HEK293 (cell line): Measurements from ENCODE around the gene NR3C2.

ENCODE experiments used
- CTCF ChIP-seq: fragments of 450-650 bp; formaldehyde crosslinking; IDR thresholded peaks from 2 replicates; pipeline ENCODE4 v1.5.1; 2016; ENCODE audit warnings: missing biosample characterization, missing genetic modification characterization
- KLF16 ChIP-seq: fragments of 450-650 bp; formaldehyde crosslinking; IDR thresholded peaks from 2 replicates; pipeline ENCODE4 v1.5.1; 2017; ENCODE audit warnings: missing biosample characterization, missing genetic modification characterization
- ZNF768 ChIP-seq: fragments of 450-650 bp; formaldehyde crosslinking; IDR thresholded peaks from 2 replicates; pipeline ENCODE4 v1.5.1; 2018; ENCODE audit warnings: missing biosample characterization, mild to moderate bottlenecking, missing genetic modification characterization
- TF ChIP-seq, protein P1 (sequence below): fragments of 450-650 bp; formaldehyde crosslinking; IDR thresholded peaks from 2 replicates; pipeline ENCODE4 v1.5.1; 2016; ENCODE audit warnings: missing biosample characterization, missing genetic modification characterization
- TF ChIP-seq, protein P2 (sequence below): fragments of 450-650 bp; formaldehyde crosslinking; IDR thresholded peaks from 2 replicates; pipeline ENCODE4 v1.5.1; 2016; ENCODE audit warnings: missing biosample characterization, missing genetic modification characterization

DNA sequence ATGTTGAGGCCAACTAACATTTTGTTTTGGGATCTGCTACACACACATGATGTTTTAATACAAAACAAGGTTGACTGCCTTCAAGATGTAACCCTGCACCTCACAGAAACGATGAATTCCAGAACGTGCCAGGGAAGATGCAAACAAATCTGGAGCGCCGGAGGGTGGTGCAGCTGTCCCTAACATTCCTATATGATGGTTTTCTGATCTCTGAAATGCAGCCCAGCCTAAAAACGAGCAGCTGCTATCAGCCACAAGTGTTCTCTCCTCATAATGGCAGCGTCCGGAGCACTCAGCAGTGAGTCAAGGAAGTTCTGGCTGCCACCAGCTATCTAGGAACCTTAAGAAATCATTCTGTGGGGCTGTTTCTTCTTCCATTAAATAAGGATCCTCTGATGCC lies 333.4 kb downstream of the NR3C2 start:
- TF ChIP-seq KLF16 (no peak), CTCF (no peak), ZNF768 (no peak)
- TF ChIP-seq, protein P1, sequence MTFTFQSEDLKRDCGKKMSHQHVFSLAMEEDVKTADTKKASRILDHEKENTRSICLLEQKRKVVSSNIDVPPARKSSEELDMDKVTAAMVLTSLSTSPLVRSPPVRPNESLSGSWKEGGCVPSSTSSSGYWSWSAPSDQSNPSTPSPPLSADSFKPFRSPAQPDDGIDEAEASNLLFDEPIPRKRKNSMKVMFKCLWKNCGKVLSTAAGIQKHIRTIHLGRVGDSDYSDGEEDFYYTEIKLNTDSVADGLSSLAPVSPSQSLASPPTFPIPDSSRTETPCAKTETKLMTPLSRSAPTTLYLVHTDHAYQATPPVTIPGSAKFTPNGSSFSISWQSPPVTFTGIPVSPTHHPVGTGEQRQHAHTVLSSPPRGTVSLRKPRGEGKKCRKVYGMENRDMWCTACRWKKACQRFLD = no peak
- TF ChIP-seq, protein P2, sequence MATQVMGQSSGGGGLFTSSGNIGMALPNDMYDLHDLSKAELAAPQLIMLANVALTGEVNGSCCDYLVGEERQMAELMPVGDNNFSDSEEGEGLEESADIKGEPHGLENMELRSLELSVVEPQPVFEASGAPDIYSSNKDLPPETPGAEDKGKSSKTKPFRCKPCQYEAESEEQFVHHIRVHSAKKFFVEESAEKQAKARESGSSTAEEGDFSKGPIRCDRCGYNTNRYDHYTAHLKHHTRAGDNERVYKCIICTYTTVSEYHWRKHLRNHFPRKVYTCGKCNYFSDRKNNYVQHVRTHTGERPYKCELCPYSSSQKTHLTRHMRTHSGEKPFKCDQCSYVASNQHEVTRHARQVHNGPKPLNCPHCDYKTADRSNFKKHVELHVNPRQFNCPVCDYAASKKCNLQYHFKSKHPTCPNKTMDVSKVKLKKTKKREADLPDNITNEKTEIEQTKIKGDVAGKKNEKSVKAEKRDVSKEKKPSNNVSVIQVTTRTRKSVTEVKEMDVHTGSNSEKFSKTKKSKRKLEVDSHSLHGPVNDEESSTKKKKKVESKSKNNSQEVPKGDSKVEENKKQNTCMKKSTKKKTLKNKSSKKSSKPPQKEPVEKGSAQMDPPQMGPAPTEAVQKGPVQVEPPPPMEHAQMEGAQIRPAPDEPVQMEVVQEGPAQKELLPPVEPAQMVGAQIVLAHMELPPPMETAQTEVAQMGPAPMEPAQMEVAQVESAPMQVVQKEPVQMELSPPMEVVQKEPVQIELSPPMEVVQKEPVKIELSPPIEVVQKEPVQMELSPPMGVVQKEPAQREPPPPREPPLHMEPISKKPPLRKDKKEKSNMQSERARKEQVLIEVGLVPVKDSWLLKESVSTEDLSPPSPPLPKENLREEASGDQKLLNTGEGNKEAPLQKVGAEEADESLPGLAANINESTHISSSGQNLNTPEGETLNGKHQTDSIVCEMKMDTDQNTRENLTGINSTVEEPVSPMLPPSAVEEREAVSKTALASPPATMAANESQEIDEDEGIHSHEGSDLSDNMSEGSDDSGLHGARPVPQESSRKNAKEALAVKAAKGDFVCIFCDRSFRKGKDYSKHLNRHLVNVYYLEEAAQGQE = no peak
